Sciatic nerve (tissue), 2 donors: ENCODE data around the gene SETD1B. TPM values are rescaled to one million over a fixed set of nuclear protein-coding genes. Genes with fewer than 3 reads are reported as not detected.
"Not testable (repeated sequence)": the region's sequence is repeated elsewhere in the genome, so short reads cannot be mapped to it uniquely, and the experiment has no call there.

Experiments
- ATAC-seq: fragments of 200-7000 bp; cut with Tn5 transposase; one replicate; pipeline ENCODE4 v1.9.1; 2020; ENCODE audit warnings: mild to moderate bottlenecking, moderate library complexity
- DNase-seq: peaks from one replicate; pipeline ENCODE4 v3.0.0-alpha.2; 2020; ENCODE audit warnings: low spot score
- intact Hi-C: fragments of 100-400 bp; cut with DNase I; formaldehyde crosslinking; loops from one replicate; pipeline ENCODE4 v1.14.2; 2022
- total RNA-seq: library from RNA; stranded (reverse); fragmentation: NEBNext Ultra II Directional; extraction: Animal tissue kit (Norgen Biotek cat#: 25700); gene quantifications from one replicate; pipeline ENCODE4 v1.2.1, GENCODE V29; 2021
- donor health status: DM: no; HTN: no; CAD: no.
- donor health status: DM: no; HTN: no; CAD: no.

Gene SETD1B
- total RNA-seq, 1 donor from 2014 or later, result 26.3 TPM

- no peak for DNase-seq
- no peak for ATAC-seq
- intact Hi-C loops, result no loop called here
Measured at GRCh38 chr12:121861636-121862254, 57.9 kb downstream of the SETD1B start.

DNA sequence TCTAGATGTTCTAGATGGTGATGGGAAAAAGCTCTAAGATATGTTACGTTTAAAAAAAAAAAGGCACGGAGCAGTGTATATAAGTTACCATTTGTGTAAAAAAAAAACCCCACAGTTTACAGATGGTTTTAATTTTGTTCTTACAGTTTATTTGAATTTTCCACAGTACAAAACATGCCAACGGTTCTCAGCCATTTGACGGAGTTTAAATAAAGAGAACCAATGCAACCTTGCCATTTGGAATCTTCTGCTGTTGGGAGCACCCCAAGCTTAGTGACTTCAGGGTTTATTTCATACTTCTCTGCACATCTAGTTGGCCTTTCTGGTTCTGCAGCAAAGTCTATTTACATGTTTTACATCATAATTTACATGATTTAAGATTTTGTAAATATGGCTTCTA is 62.5 kb downstream of the SETD1B start:
- ATAC-seq (no peak), DNase-seq (no peak)
- intact Hi-C loops, result no loop called here

DNA sequence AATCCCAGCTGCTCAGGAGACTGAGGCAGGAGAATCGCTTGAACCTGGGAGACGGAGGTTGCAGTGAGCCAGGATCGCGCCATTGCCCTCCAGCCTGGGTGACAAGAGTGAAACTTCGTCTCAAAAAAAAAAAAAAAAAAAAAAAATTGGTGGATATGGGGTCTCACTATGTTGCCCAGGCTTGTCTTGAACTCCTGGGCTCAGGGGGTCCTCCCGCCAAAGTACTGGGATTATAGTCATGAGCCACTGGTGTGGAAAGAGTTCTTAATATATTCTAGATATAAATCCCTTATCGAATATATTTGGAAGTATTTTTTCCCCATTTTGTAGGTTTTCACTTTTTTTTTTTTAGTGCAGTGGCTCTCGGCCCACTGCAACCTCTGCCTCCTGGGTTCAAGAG is 65.4 kb downstream of the SETD1B start:
- intact Hi-C loops, ATAC-seq, DNase-seq: not testable (repeated sequence)

- intact Hi-C loops, result no loop called here
- DNase-seq (no peak), ATAC-seq (no peak)
Measured at GRCh38 chr12:121871467-121871866, 67.7 kb downstream of the SETD1B start.

GRCh38 chr12:121872546-121873215 is 68.9 kb downstream of the SETD1B start:
- DNase-seq, result no peak
- intact Hi-C loops, result no loop called here
- no peak for ATAC-seq

DNA sequence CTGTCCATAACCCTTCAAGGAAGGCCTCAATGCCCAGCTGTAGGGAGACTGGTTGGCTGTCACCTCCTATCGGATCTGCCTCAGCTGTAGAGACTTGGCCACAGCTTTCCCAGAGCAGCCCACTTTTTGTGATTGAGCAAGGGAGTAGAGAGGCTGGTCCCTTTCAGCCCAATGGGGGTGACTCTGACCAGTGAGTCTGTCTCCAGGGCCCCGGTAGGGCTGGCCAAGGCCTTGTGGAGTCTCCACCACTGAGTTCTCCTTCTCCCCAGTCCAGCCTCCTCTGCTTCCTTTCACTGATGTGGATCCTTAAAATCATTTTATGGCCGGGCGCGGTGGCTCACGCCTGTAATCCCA is 69.4 kb downstream of the SETD1B start:
- DNase-seq, result no peak
- ATAC-seq, result no peak
- intact Hi-C loops, result no loop called here

GRCh38 chr12:121874071-121874470 is 70.3 kb downstream of the SETD1B start:
- ATAC-seq, result no peak
- intact Hi-C loops, result no loop called here
- DNase-seq, result no peak

DNA sequence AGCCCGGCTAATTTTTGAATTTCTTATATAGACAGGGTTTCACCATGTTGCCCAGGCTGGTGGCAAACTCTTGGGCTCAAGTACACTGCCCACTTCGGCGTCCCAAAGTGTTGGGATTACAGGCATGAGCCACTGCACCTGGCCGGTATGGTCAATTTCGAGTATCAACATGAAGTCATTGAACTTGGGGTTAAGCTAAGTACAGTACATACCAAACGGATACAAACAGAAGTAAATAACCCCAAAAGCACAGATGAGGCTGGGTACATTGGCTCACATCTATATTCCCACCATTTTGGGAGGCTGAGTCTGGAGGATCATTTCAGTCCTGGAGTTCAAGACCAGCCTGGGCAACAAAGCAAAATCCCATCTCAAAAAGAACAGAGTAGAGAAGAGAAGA is 71.8 kb downstream of the SETD1B start:
- ATAC-seq, result no peak
- DNase-seq, result no peak
- intact Hi-C loops, result no loop called here

GRCh38 chr12:121876080-121876447 is 72.3 kb downstream of the SETD1B start:
- DNase-seq, intact Hi-C loops, ATAC-seq: not testable (repeated sequence)

Other genes with a start within 250 kb of the SETD1B start
- gene KDM2B, start 223.0 kb upstream of the SETD1B start, total RNA-seq, result 22.9 TPM
- 14.0 TPM for gene ORAI1, start 177.5 kb upstream of the SETD1B start, total RNA-seq
- 0.49 TPM for gene MORN3, start 134.4 kb upstream of the SETD1B start, total RNA-seq
- gene TMEM120B, start 91.3 kb upstream of the SETD1B start, total RNA-seq, result 20.6 TPM
- 12.1 TPM for gene RHOF, start 10.3 kb upstream of the SETD1B start, total RNA-seq
- 0.40 TPM for gene HPD, start 54.9 kb downstream of the SETD1B start, total RNA-seq
- 34.3 TPM for gene PSMD9, start 84.8 kb downstream of the SETD1B start, total RNA-seq
- 3.8 TPM for gene CFAP251, start 114.6 kb downstream of the SETD1B start, total RNA-seq
- 5.8 TPM for gene BCL7A, start 217.9 kb downstream of the SETD1B start, total RNA-seq